ENCODE results near the gene PHF21B. TPM values are rescaled to one million over a fixed set of nuclear protein-coding genes. Genes with fewer than 3 reads are reported as not detected.
A peak's percentile ranks its signal among the peaks of the same experiment; 100 is the strongest.

The PHF21B gene
- total RNA-seq, 2 experiments from 2014 or later, result not detected

- Mint-ChIP-seq H3K27ac (no peak overlapping the region), H3K9me3 (no peaks in the 10 kb centered on the region), H3K4me3 (no peak overlapping the region), H3K36me3 (peaks cover 3% of the 10 kb centered on the region), H3K4me1 (ENCODE audit: low read depth) (peaks cover 13% of the 10 kb centered on the region), H3K27me3 (peaks cover 56% of the 10 kb centered on the region)
- ChIA-PET CTCF (interaction anchor here (1.0 to 1.7 kb wide), 2 partner anchors 87 to 201 kb away, joined by 3 to 4 read pairs; no protein-coding TSS in a partner anchor), POLR2A (interaction anchor here (0.6 kb wide), 1 partner anchor 211 kb away, joined by 5 read pairs; no protein-coding TSS in a partner anchor)
- intact Hi-C loops (cut with micrococcal nuclease), result no loop called here
- DNase-seq, result no peak
These were observed 827 bp downstream of the PHF21B start for GRCh38 chr22:45008751-45009605.

GRCh38 chr22:45008186-45008681 is 1.6 kb downstream of the PHF21B start:
- POLR2A ChIA-PET, result interaction anchor here (0.6 kb wide), 1 partner anchor 332 kb away, joined by 5 read pairs; no protein-coding TSS in a partner anchor
- H3K4me3 Mint-ChIP-seq, result peak overlapping the region; percentile 5

GRCh38 chr22:45007391-45008185 is 2.2 kb downstream of the PHF21B start:
- CTCF ChIA-PET, result interaction anchor here (1.0 to 1.7 kb wide), 2 partner anchors 89 to 202 kb away, joined by 3 to 4 read pairs; no protein-coding TSS in a partner anchor
- peaks cover 13% of the 10 kb centered on the region for H3K4me1 Mint-ChIP-seq (ENCODE audit: low read depth)
- peaks cover 3% of the 10 kb centered on the region for H3K36me3 Mint-ChIP-seq
- intact Hi-C loops (cut with micrococcal nuclease), result no loop called here
- peaks cover 59% of the 10 kb centered on the region for H3K27me3 Mint-ChIP-seq
- no peaks in the 10 kb centered on the region for H3K9me3 Mint-ChIP-seq
- H3K4me3 Mint-ChIP-seq, result peak overlapping the region; percentile 5
- POLR2A ChIA-PET, result interaction anchor here (0.6 kb wide), 1 partner anchor 333 kb away, joined by 5 read pairs; no protein-coding TSS in a partner anchor
- peak; percentile 22 for DNase-seq
- H3K27ac Mint-ChIP-seq, result no peak overlapping the region

More at GRCh38 chr22:45008186-45008681, 1.6 kb downstream of the PHF21B start:
- Mint-ChIP-seq H3K27ac (no peak overlapping the region), H3K27me3 (peaks cover 56% of the 10 kb centered on the region), H3K4me1 (ENCODE audit: low read depth) (peaks cover 13% of the 10 kb centered on the region), H3K9me3 (no peaks in the 10 kb centered on the region), H3K36me3 (peaks cover 3% of the 10 kb centered on the region)
- intact Hi-C loops (cut with micrococcal nuclease), result no loop called here
- DNase-seq, result no peak
- CTCF ChIA-PET, result interaction anchor here (1.0 to 1.7 kb wide), 2 partner anchors 88 to 201 kb away, joined by 3 to 4 read pairs; no protein-coding TSS in a partner anchor

- Mint-ChIP-seq H3K36me3 (peaks cover 3% of the 10 kb centered on the region), H3K4me3 (no peak overlapping the region), H3K9me3 (no peaks in the 10 kb centered on the region), H3K4me1 (ENCODE audit: low read depth) (peaks cover 13% of the 10 kb centered on the region), H3K27me3 (peaks cover 57% of the 10 kb centered on the region), H3K27ac (no peak overlapping the region)
- intact Hi-C loops (cut with micrococcal nuclease), result no loop called here
- POLR2A ChIA-PET, result no interaction called here
- DNase-seq, result no peak
- CTCF ChIA-PET, result no interaction called here
These were observed 2.8 kb downstream of the PHF21B start for GRCh38 chr22:45006964-45007390.

GRCh38 chr22:45006111-45006963 is 3.5 kb downstream of the PHF21B start:
- Mint-ChIP-seq H3K27me3 (peaks cover 54% of the 10 kb centered on the region), H3K4me3 (peak overlapping the region; percentile 20), H3K4me1 (ENCODE audit: low read depth) (peaks cover 13% of the 10 kb centered on the region), H3K27ac (no peak overlapping the region), H3K9me3 (no peaks in the 10 kb centered on the region), H3K36me3 (peaks cover 3% of the 10 kb centered on the region)
- CTCF ChIA-PET, result no interaction called here
- DNase-seq, result no peak
- POLR2A ChIA-PET, result no interaction called here
- intact Hi-C loops (cut with micrococcal nuclease), result no loop called here

GRCh38 chr22:45001653-45002052 is 8.2 kb downstream of the PHF21B start:
- ChIA-PET POLR2A (no interaction called here), CTCF (no interaction called here)
- Mint-ChIP-seq H3K27ac (no peak overlapping the region), H3K27me3 (peaks cover 50% of the 10 kb centered on the region), H3K36me3 (peaks cover 3% of the 10 kb centered on the region), H3K4me1 (ENCODE audit: low read depth) (peaks cover 4% of the 10 kb centered on the region), H3K4me3 (no peak overlapping the region), H3K9me3 (no peaks in the 10 kb centered on the region)
- intact Hi-C loops (cut with micrococcal nuclease), result no loop called here
- no peak for DNase-seq

GRCh38 chr22:45000330-45000729 is 9.5 kb downstream of the PHF21B start:
- ChIA-PET POLR2A (no interaction called here), CTCF (no interaction called here)
- H3K4me3 Mint-ChIP-seq, result no peak overlapping the region
- H3K27ac Mint-ChIP-seq, result no peak overlapping the region
- intact Hi-C loops (cut with micrococcal nuclease), result no loop called here
- H3K9me3 Mint-ChIP-seq, result no peaks in the 10 kb centered on the region
- DNase-seq, result no peak
- no peaks in the 10 kb centered on the region for H3K36me3 Mint-ChIP-seq
- peaks cover 40% of the 10 kb centered on the region for H3K27me3 Mint-ChIP-seq
- H3K4me1 Mint-ChIP-seq (ENCODE audit: low read depth), result no peaks in the 10 kb centered on the region

GRCh38 chr22:44999687-45000086 is 10.1 kb downstream of the PHF21B start:
- CTCF ChIA-PET, result no interaction called here

GRCh38 chr22:44999231-44999630 is 10.6 kb downstream of the PHF21B start:
- H3K36me3 Mint-ChIP-seq, result no peaks in the 10 kb centered on the region
- ChIA-PET POLR2A (no interaction called here), CTCF (no interaction called here)
- H3K4me1 Mint-ChIP-seq (ENCODE audit: low read depth), result no peaks in the 10 kb centered on the region
- no peaks in the 10 kb centered on the region for H3K9me3 Mint-ChIP-seq
- no peak overlapping the region for H3K27ac Mint-ChIP-seq
- H3K4me3 Mint-ChIP-seq, result no peak overlapping the region
- intact Hi-C loops (cut with micrococcal nuclease), result no loop called here
- DNase-seq, result no peak
- peaks cover 32% of the 10 kb centered on the region for H3K27me3 Mint-ChIP-seq

More at GRCh38 chr22:44999687-45000086, 10.1 kb downstream of the PHF21B start:
- Mint-ChIP-seq H3K4me1 (ENCODE audit: low read depth) (no peaks in the 10 kb centered on the region), H3K9me3 (no peaks in the 10 kb centered on the region), H3K27me3 (peaks cover 36% of the 10 kb centered on the region), H3K36me3 (no peaks in the 10 kb centered on the region), H3K27ac (no peak overlapping the region), H3K4me3 (no peak overlapping the region)
- DNase-seq, result no peak
- POLR2A ChIA-PET, result no interaction called here
- intact Hi-C loops (cut with micrococcal nuclease), result no loop called here

- Mint-ChIP-seq H3K27ac (no peak overlapping the region), H3K9me3 (no peaks in the 10 kb centered on the region), H3K36me3 (no peaks in the 10 kb centered on the region), H3K4me1 (ENCODE audit: low read depth) (no peaks in the 10 kb centered on the region), H3K27me3 (peaks cover 28% of the 10 kb centered on the region), H3K4me3 (no peak overlapping the region)
- ChIA-PET POLR2A (no interaction called here), CTCF (interaction anchor here (0.5 to 1.0 kb wide), 2 partner anchors 29 to 458 kb away, joined by 3 read pairs; no protein-coding TSS in a partner anchor)
- intact Hi-C loops (cut with micrococcal nuclease), result no loop called here
- DNase-seq, result no peak
These were observed 11.5 kb downstream of the PHF21B start for GRCh38 chr22:44998296-44998695.

GRCh38 chr22:44997060-44997459 is 12.7 kb downstream of the PHF21B start:
- POLR2A ChIA-PET, result no interaction called here
- Mint-ChIP-seq H3K27me3 (peaks cover 17% of the 10 kb centered on the region), H3K9me3 (no peaks in the 10 kb centered on the region), H3K4me1 (ENCODE audit: low read depth) (no peaks in the 10 kb centered on the region), H3K27ac (no peak overlapping the region), H3K4me3 (no peak overlapping the region), H3K36me3 (no peaks in the 10 kb centered on the region)
- CTCF ChIA-PET, result no interaction called here
- no peak for DNase-seq
- intact Hi-C loops (cut with micrococcal nuclease), result no loop called here
